Stimulated activated CD8-positive, alpha-beta memory T cell treated with anti-CD3 and anti-CD28 coated beads, Interleukin-15, amount 100 ng/mL, for 24 hours (primary cell): ENCODE data around the gene ZSWIM6.
"Not testable (repeated sequence)": the region's sequence is repeated elsewhere in the genome, so short reads cannot be mapped to it uniquely, and the experiment has no call there.

Experiments
- DNase-seq: peaks from one replicate; pipeline ENCODE4 v3.0.0-alpha.2; 2020; ENCODE audit warnings: low read depth

Gene ZSWIM6

DNA sequence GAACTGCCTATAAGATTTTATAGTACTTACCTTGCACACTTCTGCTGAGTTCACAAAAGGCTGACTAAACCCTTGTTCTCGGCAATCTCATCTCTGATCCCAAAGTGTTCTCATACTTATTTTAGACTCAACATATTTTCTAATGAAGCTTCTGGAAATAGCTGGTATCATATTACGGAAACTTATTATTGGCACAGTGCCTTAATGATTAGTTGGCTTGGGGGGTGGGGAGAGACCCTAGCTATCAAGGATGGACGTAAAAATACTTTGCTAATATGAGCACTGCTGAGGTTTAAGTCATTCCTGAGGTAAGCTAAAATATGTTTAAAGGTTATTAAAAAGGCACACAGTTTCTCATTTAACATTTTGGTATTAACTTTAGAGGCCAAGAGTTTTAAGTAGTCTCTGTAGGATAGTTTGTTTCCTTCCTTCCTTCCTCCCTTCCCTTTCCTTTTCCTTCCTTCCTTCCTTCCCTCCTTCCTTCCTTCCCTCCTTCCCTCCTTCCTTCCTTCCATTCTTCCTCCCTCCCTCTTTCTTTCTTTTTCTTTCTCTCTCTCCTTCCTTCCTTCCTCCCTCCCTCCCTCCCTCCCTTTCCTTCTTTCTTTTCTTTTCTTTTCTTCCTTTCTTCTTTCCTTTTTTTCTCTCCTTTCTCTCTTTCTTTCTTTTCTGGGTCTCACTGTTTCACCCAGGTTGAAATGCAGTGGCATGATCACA lies 31.5 kb downstream of the ZSWIM6 start:
- no peak for DNase-seq

DNA sequence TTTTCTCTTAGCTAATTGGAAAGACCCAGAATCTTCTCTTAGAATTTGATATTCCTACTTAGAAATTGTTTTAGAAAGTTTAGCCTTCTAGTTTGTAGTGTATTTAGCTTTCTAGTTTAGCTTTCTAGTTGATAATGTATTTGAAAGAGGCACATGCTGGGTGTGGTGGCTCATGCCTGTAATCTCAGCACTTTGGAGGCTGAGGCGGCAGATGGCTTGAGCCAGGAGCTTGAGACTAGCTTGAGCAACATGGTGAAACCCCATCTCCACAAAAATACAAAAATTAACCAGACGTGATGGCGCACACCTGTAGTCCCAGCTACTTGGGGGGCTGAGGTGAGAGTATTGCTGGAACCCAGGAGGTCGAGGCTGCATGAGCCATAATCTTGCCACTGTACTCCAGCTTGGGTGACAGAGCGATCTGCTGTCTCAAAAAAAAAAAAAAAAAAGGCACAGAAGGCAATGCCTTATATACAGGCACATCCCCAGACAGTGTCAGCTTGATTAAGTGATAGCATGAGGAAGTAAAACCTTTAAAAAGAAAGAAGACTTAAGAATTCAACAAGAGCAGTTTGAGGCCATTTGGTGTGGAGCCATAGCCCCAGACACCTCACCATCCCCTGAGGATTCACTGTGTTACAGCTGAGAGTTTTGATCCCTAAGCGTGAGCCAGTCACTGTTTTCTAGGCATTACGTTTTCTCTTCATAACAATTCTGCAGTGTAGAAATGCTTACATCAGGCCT lies 34.6 kb downstream of the ZSWIM6 start:
- DNase-seq = no peak

GRCh38 chr5:61370506-61370905 lies 38.4 kb downstream of the ZSWIM6 start:
- DNase-seq = no peak

GRCh38 chr5:61371474-61371873 lies 39.4 kb downstream of the ZSWIM6 start:
- DNase-seq = no peak

DNA sequence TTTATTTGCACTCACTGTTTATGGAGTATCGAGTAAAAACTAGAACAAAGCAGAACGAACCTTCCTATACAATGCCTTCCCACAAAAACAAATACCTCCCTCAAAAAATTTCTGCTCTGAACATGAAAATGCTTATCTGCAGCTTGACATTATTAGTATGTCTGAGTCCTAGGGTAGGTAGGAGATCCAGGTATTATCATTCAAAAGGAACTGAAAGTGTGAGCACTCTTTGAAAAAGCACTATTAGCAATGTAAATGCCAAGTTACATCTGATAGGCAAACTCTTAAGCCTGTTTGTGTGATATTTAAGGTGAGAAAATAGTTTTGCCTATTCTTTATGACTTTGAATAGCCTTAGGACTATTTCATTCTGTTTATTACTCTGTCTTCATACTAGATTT lies 47.6 kb downstream of the ZSWIM6 start:
- no peak for DNase-seq

DNA sequence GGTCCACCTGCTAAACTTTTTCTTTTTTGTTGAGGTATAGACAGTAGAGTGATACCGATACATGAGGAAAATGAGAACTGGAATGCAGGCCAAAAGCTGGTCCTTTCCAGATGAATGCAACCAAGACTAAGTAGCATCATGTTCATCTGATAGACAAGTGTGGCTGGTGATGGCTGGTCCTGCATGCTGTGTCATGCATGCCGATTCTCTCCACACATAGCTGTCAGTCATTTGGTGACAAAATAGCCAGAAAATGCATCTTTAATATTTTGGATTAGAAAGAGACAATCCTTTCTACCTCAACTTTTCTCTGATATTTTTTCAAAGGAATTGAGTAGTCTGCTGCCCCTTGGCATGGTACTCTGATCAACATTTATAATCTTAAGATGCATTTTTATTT lies 49.9 kb downstream of the ZSWIM6 start:
- DNase-seq = no peak

GRCh38 chr5:61385627-61386026 lies 53.6 kb downstream of the ZSWIM6 start:
- DNase-seq = no peak

DNA sequence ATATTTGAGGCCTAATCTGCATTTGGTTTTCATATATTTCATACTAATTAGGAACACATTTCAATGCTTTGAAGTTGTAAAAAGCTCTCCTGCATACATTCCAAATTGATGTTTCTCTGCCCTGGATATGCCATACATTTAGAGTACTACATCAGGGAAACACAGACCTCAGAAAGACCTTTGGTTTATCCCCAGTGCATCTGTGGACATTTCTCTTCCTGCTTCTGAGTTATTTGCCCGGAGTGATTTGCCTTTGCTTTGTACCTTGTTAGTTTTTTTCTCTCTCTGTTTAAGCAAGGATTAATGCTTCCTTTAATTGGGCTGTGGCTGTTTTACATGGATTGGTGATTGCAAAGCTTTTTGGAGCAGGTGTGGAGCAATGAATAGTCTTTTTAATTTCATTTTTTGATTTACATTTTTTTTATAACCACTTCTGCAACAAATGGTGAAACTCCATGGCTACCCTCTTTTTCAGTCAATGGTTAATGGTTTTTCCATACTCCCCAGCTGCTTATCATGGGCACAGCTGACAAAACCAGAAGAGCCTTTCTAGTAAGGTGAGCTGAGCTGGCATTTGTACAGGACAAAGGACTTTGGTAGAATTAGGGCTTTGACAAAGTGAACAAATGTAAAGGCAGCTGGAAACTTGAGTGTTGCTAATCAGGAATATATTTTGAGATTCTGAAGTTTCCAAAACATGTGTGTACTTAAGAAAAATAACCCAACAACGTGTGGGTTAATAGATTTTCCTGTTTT lies 54.2 kb downstream of the ZSWIM6 start:
- DNase-seq = no peak

DNA sequence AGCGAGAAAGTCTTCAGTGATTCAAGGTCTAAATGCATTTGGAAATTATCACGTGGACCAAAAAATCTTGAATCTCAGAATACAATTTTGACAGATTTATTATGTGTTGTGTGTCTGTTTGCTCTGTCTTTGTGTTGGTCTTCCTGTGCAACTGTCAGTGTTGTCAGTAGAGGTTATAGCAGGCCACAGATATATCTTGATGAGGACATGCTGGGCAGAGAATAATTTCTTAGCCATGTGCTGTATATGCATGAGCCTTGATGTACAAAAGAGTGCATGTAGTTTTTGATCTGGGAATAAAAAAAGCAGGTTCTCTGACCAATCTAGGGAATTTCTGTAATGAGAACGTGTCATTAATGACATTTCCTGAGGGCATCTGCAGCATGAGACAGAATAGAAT lies 57.6 kb downstream of the ZSWIM6 start:
- DNase-seq = no peak

DNA sequence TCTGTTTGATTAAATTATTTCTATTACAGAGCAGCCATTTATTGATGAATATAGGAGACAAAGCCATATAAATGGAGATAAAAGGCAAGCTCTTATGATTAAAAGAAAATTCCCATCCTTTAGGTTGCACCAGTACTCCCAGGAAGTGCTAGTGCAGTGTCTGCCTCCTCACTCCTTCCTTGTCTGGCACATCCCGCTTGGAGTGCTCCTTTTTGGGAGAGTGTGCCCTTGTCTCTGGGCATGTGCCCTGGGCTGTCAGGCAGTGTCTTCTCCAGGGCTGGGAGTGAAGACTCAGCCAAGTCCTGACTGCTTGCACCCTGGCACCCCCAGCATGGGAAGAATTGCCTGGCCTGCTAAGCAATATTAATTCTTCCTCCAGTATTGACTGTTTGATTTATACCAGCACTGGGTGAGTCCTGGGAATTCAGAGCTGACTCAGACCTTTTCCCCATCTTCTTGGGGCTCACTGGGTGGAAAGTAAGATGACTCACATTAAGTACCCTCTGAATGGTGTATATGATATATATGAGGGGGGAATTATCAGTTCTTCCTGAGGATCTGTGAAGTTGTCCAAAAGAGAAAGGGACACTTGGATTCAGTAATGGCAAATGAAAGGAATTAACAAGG lies 62.1 kb downstream of the ZSWIM6 start:
- no peak for DNase-seq

- no peak for DNase-seq
These were observed 62.7 kb downstream of the ZSWIM6 start for GRCh38 chr5:61394793-61395192.

GRCh38 chr5:61397238-61397637 lies 65.2 kb downstream of the ZSWIM6 start:
- DNase-seq = no peak

DNA sequence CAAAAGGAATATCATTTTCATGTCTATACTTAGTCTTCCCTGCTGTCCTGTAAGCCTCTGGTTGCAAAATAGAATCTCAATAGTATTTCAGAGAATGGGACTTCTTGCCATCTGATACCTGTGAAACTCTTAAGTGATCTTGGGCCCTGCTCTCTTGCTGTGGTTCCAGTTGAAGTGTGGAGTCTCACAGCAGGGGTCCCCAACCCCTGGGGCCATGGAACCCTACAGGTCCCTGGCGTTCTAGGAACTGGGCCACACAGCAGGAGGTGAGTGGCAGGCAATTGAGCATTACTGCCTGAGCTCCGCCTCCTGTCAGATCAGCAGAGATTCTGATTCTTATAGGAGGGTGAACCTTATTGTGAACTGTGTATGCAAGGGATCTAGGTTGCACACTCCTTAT lies 65.9 kb downstream of the ZSWIM6 start:
- no peak for DNase-seq

GRCh38 chr5:61398440-61398839 lies 66.4 kb downstream of the ZSWIM6 start:
- no peak for DNase-seq

DNA sequence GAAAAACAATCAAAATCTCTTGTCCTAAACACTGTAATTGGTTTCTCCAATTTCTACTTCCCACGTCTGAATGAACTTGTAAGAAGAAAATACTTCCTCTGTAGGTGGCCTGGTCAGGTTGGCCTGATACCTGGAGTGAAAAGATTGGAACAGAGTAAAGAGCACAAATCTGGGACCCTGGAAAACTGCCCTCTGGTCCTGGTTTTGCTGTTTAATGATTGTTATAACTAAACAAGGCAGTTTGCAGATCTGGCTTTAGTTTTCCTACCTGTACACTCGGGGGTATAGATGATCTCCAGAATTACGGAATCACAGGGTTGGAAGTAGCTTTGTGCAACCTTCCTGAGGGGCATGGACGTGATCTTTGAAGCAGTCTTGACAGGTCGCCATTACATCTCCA lies 67.6 kb downstream of the ZSWIM6 start:
- DNase-seq = no peak

DNA sequence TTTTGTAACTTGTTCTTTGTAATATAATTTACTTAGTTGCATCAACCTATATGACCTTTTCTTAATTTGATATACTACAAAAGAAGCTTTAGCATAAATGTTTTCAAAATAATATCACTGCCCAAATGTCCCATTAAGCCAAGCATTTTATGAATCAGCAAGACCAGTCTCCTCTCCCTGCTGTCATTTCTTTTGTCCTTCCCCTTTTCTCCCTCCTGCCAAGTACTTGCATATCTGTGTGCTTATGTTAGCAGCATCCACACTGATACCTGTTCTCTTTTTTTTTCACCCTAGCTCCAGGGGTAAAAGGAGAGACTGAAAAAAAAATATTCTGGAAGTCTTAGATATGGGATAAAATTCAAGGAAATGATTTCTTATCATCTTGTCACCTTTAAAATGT lies 69.7 kb downstream of the ZSWIM6 start:
- no peak for DNase-seq

- DNase-seq = no peak
These were observed 70.3 kb downstream of the ZSWIM6 start for GRCh38 chr5:61402244-61402823.

DNA sequence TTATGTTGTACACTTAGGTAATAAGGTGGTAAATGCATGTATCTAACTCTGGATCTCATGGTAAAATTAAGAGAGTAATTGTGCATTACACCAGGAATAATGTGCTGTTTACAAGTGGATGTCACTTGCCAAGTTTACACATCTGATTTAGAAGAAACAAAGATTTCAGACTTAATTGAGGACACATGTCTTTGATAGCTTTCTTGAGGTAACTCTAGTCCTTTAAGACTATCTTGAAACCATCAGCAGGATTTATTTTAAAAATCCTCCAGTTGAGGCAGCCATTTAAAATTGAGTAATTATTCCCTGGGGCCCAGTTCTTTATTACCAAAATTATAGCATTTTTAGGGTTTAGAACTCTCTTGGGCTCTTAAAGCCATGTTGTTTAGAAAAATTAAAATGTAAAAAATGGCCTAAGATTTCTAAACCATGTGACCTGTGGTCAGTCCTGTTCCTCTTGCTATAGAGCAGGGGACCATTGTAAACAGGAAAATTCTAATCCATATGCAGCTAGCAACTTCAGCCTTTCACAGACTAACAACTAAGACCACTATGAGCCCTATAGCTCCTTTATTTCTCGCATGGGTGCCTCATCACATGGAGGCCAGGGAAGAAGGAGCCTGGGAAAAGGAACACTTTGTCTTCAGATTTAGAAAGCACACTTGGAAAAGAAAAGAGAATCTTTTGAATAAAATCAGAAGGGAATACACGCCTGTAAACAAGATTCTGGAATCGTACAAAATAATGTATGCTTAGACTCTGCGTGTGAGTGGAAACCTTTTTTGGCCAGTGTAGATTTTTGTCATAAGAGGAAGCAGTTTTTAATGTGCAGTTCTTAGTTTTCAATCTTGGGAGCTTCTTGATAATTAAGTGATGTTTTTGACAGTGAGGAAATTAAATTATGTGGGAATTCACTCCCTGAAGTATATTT lies 71.2 kb downstream of the ZSWIM6 start:
- no peak for DNase-seq

GRCh38 chr5:61405511-61406295 lies 73.6 kb downstream of the ZSWIM6 start:
- DNase-seq = no peak

GRCh38 chr5:61406497-61406896 lies 74.4 kb downstream of the ZSWIM6 start:
- DNase-seq = not testable (repeated sequence)
